ENCODE results near the gene ANKRD33B. TPM values are rescaled to one million over a fixed set of nuclear protein-coding genes. Genes with fewer than 3 reads are reported as not detected.

The ANKRD33B gene
- total and polyA plus RNA-seq, 2 experiments from 2014 or later: 2.9 to 15.4 TPM

DNA sequence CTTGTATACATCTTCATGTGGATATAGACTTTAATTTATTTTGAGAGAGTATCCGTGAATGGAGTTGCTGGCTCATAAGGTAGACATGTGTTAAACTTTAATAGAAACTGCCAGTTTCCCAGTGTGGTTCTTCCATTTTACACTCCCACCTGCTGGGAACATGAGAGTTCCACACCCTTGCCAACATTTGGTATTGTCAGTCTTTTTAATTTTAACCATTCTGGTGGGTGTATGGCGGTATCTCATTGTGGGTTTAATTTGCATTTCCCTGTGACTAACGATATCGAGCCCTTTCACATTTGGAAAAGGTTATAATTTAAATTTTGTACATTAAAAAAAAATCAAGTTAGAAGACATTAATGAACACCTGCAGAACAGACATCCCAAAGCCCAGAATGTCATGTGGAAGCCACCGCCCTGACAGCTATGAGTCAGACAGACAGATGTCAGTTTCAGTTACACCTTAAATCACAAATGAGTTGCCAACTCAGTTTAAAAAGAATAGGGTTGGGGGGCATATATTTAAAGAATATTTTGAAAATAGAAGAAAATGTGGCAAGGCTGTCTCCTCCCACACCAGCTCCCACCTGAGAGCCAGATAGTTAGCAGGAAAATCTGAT is 36.9 kb downstream of the ANKRD33B start (continued):
- TF ChIP-seq, protein P1, sequence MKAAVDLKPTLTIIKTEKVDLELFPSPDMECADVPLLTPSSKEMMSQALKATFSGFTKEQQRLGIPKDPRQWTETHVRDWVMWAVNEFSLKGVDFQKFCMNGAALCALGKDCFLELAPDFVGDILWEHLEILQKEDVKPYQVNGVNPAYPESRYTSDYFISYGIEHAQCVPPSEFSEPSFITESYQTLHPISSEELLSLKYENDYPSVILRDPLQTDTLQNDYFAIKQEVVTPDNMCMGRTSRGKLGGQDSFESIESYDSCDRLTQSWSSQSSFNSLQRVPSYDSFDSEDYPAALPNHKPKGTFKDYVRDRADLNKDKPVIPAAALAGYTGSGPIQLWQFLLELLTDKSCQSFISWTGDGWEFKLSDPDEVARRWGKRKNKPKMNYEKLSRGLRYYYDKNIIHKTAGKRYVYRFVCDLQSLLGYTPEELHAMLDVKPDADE (IDR thresholded peaks at IDR 0.05): no peak
- TF ChIP-seq POLR2AphosphoS5 (IDR thresholded peaks at IDR 0.05; ENCODE audit: low read depth) (no peak), EZH2phosphoT487 (IDR thresholded peaks at IDR 0.05; ENCODE audit: unreplicated experiment) (no peak)

DNA sequence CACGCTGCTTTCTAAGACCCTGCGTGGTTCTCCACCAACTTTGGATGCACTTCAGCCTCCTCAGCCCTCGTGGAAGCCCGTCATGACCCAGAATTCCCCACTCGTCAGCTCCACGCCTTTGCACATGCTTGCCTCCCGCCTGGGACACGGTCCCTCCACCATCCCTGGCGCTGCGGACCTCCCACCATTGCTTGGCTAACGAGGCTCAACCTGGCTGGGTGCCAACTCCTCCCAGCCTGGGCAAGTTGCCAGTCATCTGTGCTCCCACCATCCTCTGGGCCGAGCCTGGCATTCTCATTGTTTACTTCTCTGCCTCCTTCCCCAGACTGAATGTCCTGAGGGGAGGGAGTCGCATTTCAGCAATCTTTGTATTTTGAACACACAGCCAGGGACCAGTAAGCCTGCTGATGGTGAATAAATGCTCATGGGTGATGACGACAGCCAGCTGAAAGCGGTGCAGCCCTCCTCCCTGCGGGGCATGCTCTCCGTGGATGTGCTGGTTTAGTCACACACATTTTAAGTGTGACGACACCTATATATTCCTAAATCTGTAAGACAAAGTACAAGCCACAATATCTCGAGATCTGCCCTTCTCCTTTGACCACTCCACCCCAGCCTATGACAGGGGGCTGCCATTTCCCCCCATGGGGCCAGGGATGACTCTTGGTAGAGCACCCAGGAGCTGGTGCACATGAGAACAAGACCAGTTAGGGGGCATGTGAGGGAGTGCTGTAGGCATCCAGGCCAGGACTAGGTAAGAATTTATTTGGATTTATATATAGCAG is 37.6 kb downstream of the ANKRD33B start:
- Histone ChIP-seq H4K20me1 (replicated peaks; ENCODE audit: insufficient read depth) (no peaks in the 10 kb centered on the region), H3K27me3 (ENCODE audit: insufficient read depth) (no peaks in the 10 kb centered on the region), H3K4me2 (no peak overlapping the region), H3K4me3 (no peak overlapping the region), H3K9me2 (ENCODE audit: insufficient read depth) (no peaks in the 10 kb centered on the region), H3K4me1 (ENCODE audit: insufficient read depth) (no peaks in the 10 kb centered on the region), H2AFZ (no peak overlapping the region), H3K79me2 (replicated peaks; ENCODE audit: insufficient read depth) (no peaks in the 10 kb centered on the region), H3K36me3 (ENCODE audit: insufficient read depth) (no peaks in the 10 kb centered on the region), H3K27ac (ENCODE audit: low read depth) (no peak overlapping the region), H3F3A (replicated peaks; ENCODE audit: low read depth) (no peaks in the 10 kb centered on the region)
- H3K27ac Mint-ChIP-seq: no peak overlapping the region; the same call in 1 of the 2 replicates
- peaks cover 7% of the 10 kb centered on the region for H3K4me1 Mint-ChIP-seq
- no peak for DNase-seq (ENCODE audit: low spot score)
- H3K4me3 Mint-ChIP-seq: no peak overlapping the region
- H3K27me3 Mint-ChIP-seq (ENCODE audit: insufficient read depth, low read depth, poor library complexity): peaks cover 3% of the 10 kb centered on the region
- ATAC-seq: peak; percentile 31
- H3K9me3 Mint-ChIP-seq: no peaks in the 10 kb centered on the region
- no peaks in the 10 kb centered on the region for H3K36me3 Mint-ChIP-seq (ENCODE audit: low read depth)
- no peak for TF ChIP-seq ZNF331 (CRISPR knock-in tag; IDR thresholded peaks at IDR 0.05; ENCODE audit: low read depth)
- no peak for TF ChIP-seq EZH2 (IDR thresholded peaks at IDR 0.05; ENCODE audit: low read depth, unreplicated experiment)
- TF ChIP-seq ZNF114 (CRISPR knock-in tag; IDR thresholded peaks at IDR 0.05): no peak
- TF ChIP-seq POLR2AphosphoS5 (IDR thresholded peaks at IDR 0.05; ENCODE audit: low read depth): no peak
- TF ChIP-seq, protein P1 (IDR thresholded peaks at IDR 0.05): no peak
- no peak for TF ChIP-seq CREB1 (CRISPR knock-in tag; IDR thresholded peaks at IDR 0.05; ENCODE audit: low read depth)
- no peak for TF ChIP-seq JUNB (IDR thresholded peaks at IDR 0.05; ENCODE audit: unreplicated experiment)
- no peak for TF ChIP-seq NANOG (IDR thresholded peaks at IDR 0.05; ENCODE audit: borderline replicate concordance)
- no peak for TF ChIP-seq STAT1 (IDR thresholded peaks at IDR 0.05; ENCODE audit: unreplicated experiment)
- no peak for TF ChIP-seq CTCF (conservative IDR thresholded peaks at IDR 0.05; ENCODE audit: low read depth in 2 of 2)
- no peak for TF ChIP-seq REST (IDR thresholded peaks at IDR 0.05; ENCODE audit: unreplicated experiment)
- TF ChIP-seq EZH2phosphoT487 (IDR thresholded peaks at IDR 0.05; ENCODE audit: unreplicated experiment): no peak

Data from GM23338 (cell line).